K562 (cell line): ENCODE data around the gene QKI. TPM values are rescaled to one million over a fixed set of nuclear protein-coding genes. Genes with fewer than 3 reads are reported as not detected.

ENCODE experiments used
- ARNT ChIP-seq, 2 experiments: fragments of 450-650 bp; IDR thresholded peaks; 2 replicates each; pipeline ENCODE4 v1.6.1; 2016; ENCODE audit warnings: mild to moderate bottlenecking in 1 of 2
- C11orf30 ChIP-seq: fragments of 450-650 bp; IDR thresholded peaks from 2 replicates; pipeline ENCODE4 v1.6.1; 2016; ENCODE audit warnings: low read depth, mild to moderate bottlenecking
- CBFB ChIP-seq: sonication (generic); formaldehyde crosslinking; IDR thresholded peaks from 2 replicates; pipeline ENCODE4 v1.4.0; 2020; ENCODE audit warnings: mild to moderate bottlenecking, missing genetic modification reagents
- ELF2 ChIP-seq: fragments of 250-450 bp; sonication (Bioruptor Pico); IDR thresholded peaks from 2 replicates; pipeline ENCODE4 v1.5.0; 2021; ENCODE audit warnings: mild to moderate bottlenecking
- ESRRA ChIP-seq: fragments of 450-650 bp; IDR thresholded peaks from 2 replicates; pipeline ENCODE4 v1.6.1; 2014; ENCODE audit warnings: low read depth, mild to moderate bottlenecking, moderate library complexity, borderline replicate concordance
- FUS ChIP-seq: fragments of 200-400 bp; formaldehyde crosslinking; optimal IDR thresholded peaks from 2 replicates; pipeline ENCODE3; 2017; ENCODE audit warnings: low read depth, low read length
- KDM4B ChIP-seq, 2 experiments: fragments of 450-650 bp in 1 of 2; sonication (generic) in 1 of 2; IDR thresholded peaks; 2 replicates each; pipeline ENCODE4 v1.6.1; 2016 to 2017; ENCODE audit warnings: borderline replicate concordance in 2 of 2, antibody characterized with exemption in 1 of 2, low read depth in 1 of 2, mild to moderate bottlenecking in 1 of 2
- KHSRP ChIP-seq: fragments of 450-650 bp; IDR thresholded peaks from 2 replicates; pipeline ENCODE4 v1.6.1; 2017
- MCM3 ChIP-seq: fragments of 450-650 bp; IDR thresholded peaks from 2 replicates; pipeline ENCODE4 v1.6.1; 2016
- NFATC3 ChIP-seq: fragments of 450-650 bp; IDR thresholded peaks from 2 replicates; pipeline ENCODE4 v1.6.1; 2017; ENCODE audit warnings: mild to moderate bottlenecking
- PTTG1 ChIP-seq: fragments of 450-650 bp; IDR thresholded peaks from 2 replicates; pipeline ENCODE4 v1.6.1; 2016; ENCODE audit warnings: low read depth, mild to moderate bottlenecking, missing genetic modification characterization, missing compliant biosample characterization
- SMAD4 ChIP-seq: fragments of 250-450 bp; sonication (Bioruptor Pico); conservative IDR thresholded peaks from 2 replicates; pipeline ENCODE4 v1.8.0; 2021; ENCODE audit warnings: inconsistent platforms, mild to moderate bottlenecking, moderate library complexity
- SREBF1 ChIP-seq: fragments of 150-350 bp; IDR thresholded peaks from 2 replicates; pipeline ENCODE4 v1.6.1; 2014; ENCODE audit warnings: antibody characterized with exemption, low read depth, low read length, borderline replicate concordance
- TCF3 ChIP-seq: sonication (generic); formaldehyde crosslinking; IDR thresholded peaks from 2 replicates; pipeline ENCODE4 v1.4.0; 2020; ENCODE audit warnings: mild to moderate bottlenecking, missing genetic modification reagents
- ZBTB17 ChIP-seq: fragments of 450-650 bp; formaldehyde crosslinking; IDR thresholded peaks from 2 replicates; pipeline ENCODE4 v1.4.0; 2020; ENCODE audit warnings: mild to moderate bottlenecking
- ZC3H8 ChIP-seq: fragments of 450-650 bp; IDR thresholded peaks from 2 replicates; pipeline ENCODE4 v1.6.1; 2017
- ZNF140 ChIP-seq: fragments of 250-450 bp; sonication (Bioruptor Pico); IDR thresholded peaks from 2 replicates; pipeline ENCODE4 v1.8.0; 2021; ENCODE audit warnings: moderate library complexity, mild to moderate bottlenecking, inconsistent platforms
- ZNF232 ChIP-seq: sonication (generic); formaldehyde crosslinking; IDR thresholded peaks from 2 replicates; pipeline ENCODE4 v1.8.0; 2022; ENCODE audit warnings: mild to moderate bottlenecking, missing genetic modification reagents
- ZNF584 ChIP-seq: fragments of 200-800 bp; sonication (Bioruptor generic); IDR thresholded peaks from 2 replicates; pipeline ENCODE4 v1.6.1; 2016; ENCODE audit warnings: low read depth, mild to moderate bottlenecking, missing genetic modification characterization, missing compliant biosample characterization
- polyA plus RNA-seq, 8 experiments: library from polyadenylated mRNA; depleted of rRNA in 4 of 8; stranded (reverse) in 5 of 8; unstranded in 3 of 8; fragments of >200 nt; fragmentation: Nextera tagmentation in 2 of 8; fragmentation: Illumina TruSeq in 1 of 8; extraction: Ambion mirVana in 2 of 8; extraction: Trizol in 1 of 8; gene quantifications; 2 replicates each; pipeline versions ENCODE4 v1.2.1 to v1.2.3, GENCODE V29; 2011 to 2014; ENCODE audit warnings: inconsistent platforms in 1 of 8, missing spikeins in 1 of 8
- total RNA-seq, 7 experiments: library from RNA; depleted of rRNA in 6 of 7; stranded (reverse); fragments of >200 nt in 6 of 7; fragmentation: Illumina TruSeq in 2 of 7; extraction: Trizol in 2 of 7; gene quantifications; 2 replicates each; pipeline versions ENCODE4 v1.2.1 to v1.2.3, GENCODE V29; 2011 to 2021; ENCODE audit warnings: low replicate concordance in 1 of 7
- TF ChIP-seq, protein P1 (sequence below): fragments of 250-450 bp; sonication (Bioruptor Pico); IDR thresholded peaks from 2 replicates; pipeline ENCODE4 v1.4.0; 2020; ENCODE audit warnings: mild to moderate bottlenecking, moderate library complexity
- TF ChIP-seq, protein P2 (sequence below): sonication (generic); formaldehyde crosslinking; IDR thresholded peaks from 2 replicates; pipeline ENCODE4 v1.8.1; 2023; ENCODE audit warnings: mild to moderate bottlenecking, missing genetic modification reagents
- TF ChIP-seq, protein P3 (sequence below): fragments of 250-450 bp; sonication (Bioruptor Pico); IDR thresholded peaks from 2 replicates; pipeline ENCODE4 v1.5.0; 2021; ENCODE audit warnings: mild to moderate bottlenecking, borderline replicate concordance

The QKI gene
- total and polyA plus RNA-seq, 9 of the 15 experiments (the other 6 are each of a cell fraction or from before 2014, with no cell fraction given), result 20.4 to 215 (median 123) TPM

DNA sequence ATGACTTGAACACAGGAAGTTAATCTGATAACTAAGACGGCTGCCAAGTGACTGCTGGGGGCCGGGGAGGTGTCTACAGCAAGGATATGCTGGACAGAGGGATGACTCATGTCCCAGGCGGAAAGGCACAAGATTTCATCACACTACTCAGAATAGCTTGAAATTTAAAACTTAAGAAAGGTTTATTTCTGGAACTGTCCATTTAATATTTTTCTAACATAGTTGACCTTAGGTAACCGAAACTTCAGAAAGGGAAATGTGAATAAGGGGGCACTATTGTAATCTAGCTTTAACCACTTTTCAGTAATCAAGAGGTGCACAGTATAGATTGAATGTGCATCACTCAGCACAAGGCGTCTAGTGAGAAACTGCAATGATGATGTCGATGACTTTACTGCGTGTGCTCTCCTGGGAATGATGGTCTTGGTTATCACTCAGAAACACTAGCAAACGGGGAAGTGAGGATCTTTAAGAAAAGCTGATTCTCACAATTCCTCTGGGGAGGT, 171.5 kb downstream of the QKI start (continued):
- TF ChIP-seq, protein P1, sequence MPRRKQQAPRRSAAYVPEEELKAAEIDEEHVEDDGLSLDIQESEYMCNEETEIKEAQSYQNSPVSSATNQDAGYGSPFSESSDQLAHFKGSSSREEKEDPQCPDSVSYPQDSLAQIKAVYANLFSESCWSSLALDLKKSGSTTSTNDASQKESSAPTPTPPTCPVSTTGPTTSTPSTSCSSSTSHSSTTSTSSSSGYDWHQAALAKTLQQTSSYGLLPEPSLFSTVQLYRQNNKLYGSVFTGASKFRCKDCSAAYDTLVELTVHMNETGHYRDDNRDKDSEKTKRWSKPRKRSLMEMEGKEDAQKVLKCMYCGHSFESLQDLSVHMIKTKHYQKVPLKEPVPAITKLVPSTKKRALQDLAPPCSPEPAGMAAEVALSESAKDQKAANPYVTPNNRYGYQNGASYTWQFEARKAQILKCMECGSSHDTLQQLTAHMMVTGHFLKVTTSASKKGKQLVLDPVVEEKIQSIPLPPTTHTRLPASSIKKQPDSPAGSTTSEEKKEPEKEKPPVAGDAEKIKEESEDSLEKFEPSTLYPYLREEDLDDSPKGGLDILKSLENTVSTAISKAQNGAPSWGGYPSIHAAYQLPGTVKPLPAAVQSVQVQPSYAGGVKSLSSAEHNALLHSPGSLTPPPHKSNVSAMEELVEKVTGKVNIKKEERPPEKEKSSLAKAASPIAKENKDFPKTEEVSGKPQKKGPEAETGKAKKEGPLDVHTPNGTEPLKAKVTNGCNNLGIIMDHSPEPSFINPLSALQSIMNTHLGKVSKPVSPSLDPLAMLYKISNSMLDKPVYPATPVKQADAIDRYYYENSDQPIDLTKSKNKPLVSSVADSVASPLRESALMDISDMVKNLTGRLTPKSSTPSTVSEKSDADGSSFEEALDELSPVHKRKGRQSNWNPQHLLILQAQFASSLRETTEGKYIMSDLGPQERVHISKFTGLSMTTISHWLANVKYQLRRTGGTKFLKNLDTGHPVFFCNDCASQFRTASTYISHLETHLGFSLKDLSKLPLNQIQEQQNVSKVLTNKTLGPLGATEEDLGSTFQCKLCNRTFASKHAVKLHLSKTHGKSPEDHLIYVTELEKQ (CRISPR knock-in tag), result no peak
- TF ChIP-seq ELF2 (CRISPR knock-in tag) (no peak), C11orf30 (no peak; the same call in none of the 2 replicates), SMAD4 (CRISPR knock-in tag) (peak; percentile 85), TCF3 (CRISPR knock-in tag) (peak; percentile 80), FUS (no peak), ZNF140 (CRISPR knock-in tag) (no peak), KHSRP (no peak), NFATC3 (no peak), SREBF1 (no peak), KDM4B (IDR thresholded peaks at IDR 0.05; ENCODE audit: borderline replicate concordance in 2 of 2, low read depth in 1 of 2) (no peak), ESRRA (0 out of 2 replicates have a peak, but pooled peaks have one; percentile 19), ZNF232 (no peak), CBFB (CRISPR knock-in tag) (no peak), ARNT (IDR thresholded peaks at IDR 0.05) (no peak; a peak in 2 of 4 replicates), ZNF584 (no peak; the same call in none of the 2 replicates), ZC3H8 (no peak), PTTG1 (tag) (0 out of 2 replicates have a peak, but pooled peaks have one; percentile 20), ZBTB17 (CRISPR knock-in tag) (no peak), MCM3 (no peak)
- TF ChIP-seq, protein P2, sequence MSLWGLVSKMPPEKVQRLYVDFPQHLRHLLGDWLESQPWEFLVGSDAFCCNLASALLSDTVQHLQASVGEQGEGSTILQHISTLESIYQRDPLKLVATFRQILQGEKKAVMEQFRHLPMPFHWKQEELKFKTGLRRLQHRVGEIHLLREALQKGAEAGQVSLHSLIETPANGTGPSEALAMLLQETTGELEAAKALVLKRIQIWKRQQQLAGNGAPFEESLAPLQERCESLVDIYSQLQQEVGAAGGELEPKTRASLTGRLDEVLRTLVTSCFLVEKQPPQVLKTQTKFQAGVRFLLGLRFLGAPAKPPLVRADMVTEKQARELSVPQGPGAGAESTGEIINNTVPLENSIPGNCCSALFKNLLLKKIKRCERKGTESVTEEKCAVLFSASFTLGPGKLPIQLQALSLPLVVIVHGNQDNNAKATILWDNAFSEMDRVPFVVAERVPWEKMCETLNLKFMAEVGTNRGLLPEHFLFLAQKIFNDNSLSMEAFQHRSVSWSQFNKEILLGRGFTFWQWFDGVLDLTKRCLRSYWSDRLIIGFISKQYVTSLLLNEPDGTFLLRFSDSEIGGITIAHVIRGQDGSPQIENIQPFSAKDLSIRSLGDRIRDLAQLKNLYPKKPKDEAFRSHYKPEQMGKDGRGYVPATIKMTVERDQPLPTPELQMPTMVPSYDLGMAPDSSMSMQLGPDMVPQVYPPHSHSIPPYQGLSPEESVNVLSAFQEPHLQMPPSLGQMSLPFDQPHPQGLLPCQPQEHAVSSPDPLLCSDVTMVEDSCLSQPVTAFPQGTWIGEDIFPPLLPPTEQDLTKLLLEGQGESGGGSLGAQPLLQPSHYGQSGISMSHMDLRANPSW (CRISPR knock-in tag), result no peak
- TF ChIP-seq, protein P3, sequence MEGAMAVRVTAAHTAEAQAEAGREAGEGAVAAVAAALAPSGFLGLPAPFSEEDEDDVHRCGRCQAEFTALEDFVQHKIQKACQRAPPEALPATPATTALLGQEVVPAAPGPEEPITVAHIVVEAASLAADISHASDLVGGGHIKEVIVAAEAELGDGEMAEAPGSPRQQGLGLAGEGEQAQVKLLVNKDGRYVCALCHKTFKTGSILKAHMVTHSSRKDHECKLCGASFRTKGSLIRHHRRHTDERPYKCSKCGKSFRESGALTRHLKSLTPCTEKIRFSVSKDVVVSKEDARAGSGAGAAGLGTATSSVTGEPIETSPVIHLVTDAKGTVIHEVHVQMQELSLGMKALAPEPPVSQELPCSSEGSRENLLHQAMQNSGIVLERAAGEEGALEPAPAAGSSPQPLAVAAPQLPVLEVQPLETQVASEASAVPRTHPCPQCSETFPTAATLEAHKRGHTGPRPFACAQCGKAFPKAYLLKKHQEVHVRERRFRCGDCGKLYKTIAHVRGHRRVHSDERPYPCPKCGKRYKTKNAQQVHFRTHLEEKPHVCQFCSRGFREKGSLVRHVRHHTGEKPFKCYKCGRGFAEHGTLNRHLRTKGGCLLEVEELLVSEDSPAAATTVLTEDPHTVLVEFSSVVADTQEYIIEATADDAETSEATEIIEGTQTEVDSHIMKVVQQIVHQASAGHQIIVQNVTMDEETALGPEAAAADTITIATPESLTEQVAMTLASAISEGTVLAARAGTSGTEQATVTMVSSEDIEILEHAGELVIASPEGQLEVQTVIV (CRISPR knock-in tag), result no peak
